ENCODE results near the gene MAPK14.

GRCh38 chr6:36118550-36119107, 91.0 kb downstream of the MAPK14 start:
- TF ChIP-seq CTCF (IDR thresholded peaks at IDR 0.05), result no peak
- TF ChIP-seq EZH2 (IDR thresholded peaks at IDR 0.05), result no peak
- no peak for TF ChIP-seq EZH2phosphoT487 (IDR thresholded peaks at IDR 0.05)

All from neural progenitor cell (in vitro differentiated cells).